Stimulated activated naive CD4-positive, alpha-beta T cell (primary cell): ENCODE measurements around the gene SMAP1.

ENCODE experiments used
- DNase-seq, 6 experiments: peaks; one replicate each; lab custom pipeline; 2025; lab: John Stamatoyannopoulos, UW

The SMAP1 gene

DNA sequence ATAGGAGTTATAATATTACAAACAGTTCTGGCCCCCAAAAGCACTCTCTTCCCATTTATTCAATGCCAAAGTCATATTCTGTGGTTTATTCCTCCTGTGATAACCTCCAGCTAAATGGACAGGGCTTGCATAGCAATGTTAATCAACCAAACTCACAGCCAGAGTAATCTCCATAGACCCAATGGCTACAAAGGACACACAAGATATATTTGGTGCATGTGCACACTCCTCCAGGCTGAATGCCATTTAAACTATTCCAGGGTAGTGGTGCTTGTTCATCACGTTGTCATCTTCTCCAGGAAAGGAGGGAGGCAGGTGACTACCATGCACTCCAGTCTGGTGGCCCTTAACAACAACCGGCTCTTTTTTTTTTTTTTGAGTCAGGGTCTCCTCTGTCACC lies 232.4 kb downstream of the SMAP1 start:
- DNase-seq, result no peak

- DNase-seq, result no peak
Measured at GRCh38 chr6:70901324-70901723, 233.6 kb downstream of the SMAP1 start.

- no peak for DNase-seq
Measured at GRCh38 chr6:70903665-70904452, 236.2 kb downstream of the SMAP1 start.

GRCh38 chr6:70905742-70906141 lies 238.1 kb downstream of the SMAP1 start:
- DNase-seq, result no peak
